CD14-positive monocyte (primary cell): ENCODE results near the gene TEAD2. TPM values are rescaled to one million over a fixed set of nuclear protein-coding genes. Genes with fewer than 3 reads are reported as not detected.

Experiments used
- DNase-seq, 3 donors: peaks; one replicate each; pipeline ENCODE4 v3.0.0-alpha.2; 2011 to 2022
- H2AFZ ChIP-seq: 2 replicates; pipeline ENCODE4 v1.6.0; 2012; ENCODE audit warnings: mild to moderate bottlenecking, low read depth, low read length, inconsistent platforms; ENCODE audit not compliant: insufficient read depth, poor library complexity, severe bottlenecking
- H3K27ac ChIP-seq, 2 donors: 1 replicate in 1 of 2; 2 replicates in 1 of 2; pipeline ENCODE4 v1.5.1; 2012 to 2013; ENCODE audit warnings: low read length in 2 of 2, control low read depth in 1 of 2, inconsistent platforms in 1 of 2, low read depth in 1 of 2, mild to moderate bottlenecking in 1 of 2
- H3K27me3 ChIP-seq, 2 donors: one replicate each; pipeline versions ENCODE4 v1.6.0 to v1.6.1; 2011 to 2013; ENCODE audit warnings: low read length in 2 of 2; ENCODE audit not compliant: control insufficient read depth in 2 of 2, insufficient read depth in 2 of 2
- H3K36me3 ChIP-seq, 2 donors: replicated peaks in 1 of 2; 1 replicate in 1 of 2; 2 replicates in 1 of 2; pipeline versions ENCODE4 v1.5.1 to v1.6.1; 2012 to 2013; ENCODE audit warnings: low read length in 2 of 2, control low read depth in 1 of 2, inconsistent platforms in 1 of 2, mild to moderate bottlenecking in 1 of 2; ENCODE audit not compliant: insufficient read depth in 2 of 2, control insufficient read depth in 1 of 2
- H3K4me1 ChIP-seq, 2 donors: 1 replicate in 1 of 2; 2 replicates in 1 of 2; pipeline versions ENCODE4 v1.5.1 to v1.6.1; 2012 to 2013; ENCODE audit warnings: low read length in 2 of 2, control low read depth in 1 of 2, inconsistent platforms in 1 of 2, mild to moderate bottlenecking in 1 of 2, moderate library complexity in 1 of 2; ENCODE audit not compliant: insufficient read depth in 2 of 2, control insufficient read depth in 1 of 2
- H3K4me2 ChIP-seq: replicated peaks from 2 replicates; pipeline ENCODE3; 2012; ENCODE audit warnings: low read length, moderate library complexity, mild to moderate bottlenecking; ENCODE audit not compliant: poor library complexity, severe bottlenecking; ENCODE audit errors: extremely low read depth
- H3K4me3 ChIP-seq, 3 experiments: fragments of 200-600 bp in 1 of 3; sonication (generic) in 1 of 3; replicated peaks in 1 of 3; 1 replicate in 2 of 3; 2 replicates in 1 of 3; pipeline ENCODE4 v1.5.1; 2011 to 2013; ENCODE audit warnings: low read length in 3 of 3, mild to moderate bottlenecking in 3 of 3, control low read depth in 2 of 3, low read depth in 2 of 3, inconsistent platforms in 1 of 3, moderate library complexity in 1 of 3
- H3K79me2 ChIP-seq: 2 replicates; pipeline ENCODE4 v1.6.0; 2012; ENCODE audit warnings: mild to moderate bottlenecking, control low read depth, inconsistent platforms, low read length, moderate library complexity; ENCODE audit not compliant: insufficient read depth
- H3K9ac ChIP-seq: 2 replicates; pipeline ENCODE4 v1.6.0; 2017; ENCODE audit warnings: low read length, mild to moderate bottlenecking; ENCODE audit not compliant: insufficient read depth, poor library complexity, severe bottlenecking
- H3K9me3 ChIP-seq, 2 donors: replicated peaks in 1 of 2; 1 replicate in 1 of 2; 2 replicates in 1 of 2; pipeline versions ENCODE4 v1.5.1 to v1.6.1; 2012 to 2013; ENCODE audit warnings: low read length in 2 of 2, control low read depth in 1 of 2; ENCODE audit not compliant: control insufficient read depth in 1 of 2, insufficient read depth in 1 of 2
- H4K20me1 ChIP-seq: 2 replicates; pipeline ENCODE4 v1.6.0; 2012; ENCODE audit warnings: mild to moderate bottlenecking, low read length, control low read depth, moderate library complexity; ENCODE audit not compliant: insufficient read depth
- H3K27ac Mint-ChIP-seq, 7 donors: one replicate each; pipeline ENCODE4 v1.8.0; 2020; ENCODE audit warnings: mild to moderate bottlenecking in 7 of 7, mixed read lengths in 7 of 7, moderate library complexity in 6 of 7, inconsistent platforms in 2 of 7
- H3K27me3 Mint-ChIP-seq, 3 donors: one replicate each; pipeline ENCODE4 v1.8.0; 2021 to 2022; ENCODE audit warnings: low read depth in 3 of 3, mild to moderate bottlenecking in 3 of 3, mixed read lengths in 3 of 3, moderate library complexity in 3 of 3, inconsistent platforms in 1 of 3
- H3K36me3 Mint-ChIP-seq, 2 donors: one replicate each; pipeline ENCODE4 v1.8.0; 2020; ENCODE audit warnings: mixed read lengths in 2 of 2, inconsistent platforms in 1 of 2, mild to moderate bottlenecking in 1 of 2
- H3K4me1 Mint-ChIP-seq: one replicate; pipeline ENCODE4 v1.8.0; 2020; ENCODE audit warnings: mild to moderate bottlenecking, mixed read lengths
- H3K4me3 Mint-ChIP-seq, 2 donors: one replicate each; pipeline ENCODE4 v1.8.0; 2020; ENCODE audit warnings: mild to moderate bottlenecking in 2 of 2, mixed read lengths in 2 of 2, moderate library complexity in 1 of 2
- H3K9me3 Mint-ChIP-seq, 7 donors: one replicate each; pipeline ENCODE4 v1.8.0; 2020 to 2022; ENCODE audit warnings: mixed read lengths in 7 of 7, mild to moderate bottlenecking in 6 of 7, moderate library complexity in 6 of 7, inconsistent platforms in 2 of 7
- WGBS: methylation state at CpG from one replicate; pipeline ENCODE4 v1.1.5; 2013; ENCODE audit warnings: missing lambda C conversion rate; ENCODE audit not compliant: insufficient coverage; 5-methylcytosine and 5-hydroxymethylcytosine counted together
- intact Hi-C, 2 donors: fragments of 100-400 bp; cut with micrococcal nuclease; formaldehyde crosslinking; loops; one replicate each; pipeline versions ENCODE4 v1.15.0 to v1.15.1; 2023
- polyA plus RNA-seq, 3 donors: library from polyadenylated mRNA; depleted of rRNA in 1 of 3; unstranded in 2 of 3; stranded (reverse) in 1 of 3; fragments of 300-500 nt in 2 of 3; fragments of >200 nt in 1 of 3; fragmentation: Illumina TruSeq in 2 of 3; gene quantifications; 1 replicate in 2 of 3; 2 replicates in 1 of 3; pipeline ENCODE4 v1.2.3, GENCODE V29; 2012 to 2021
- TF ChIP-seq, protein P1 (sequence below): fragments of 200-600 bp; IDR thresholded peaks from one replicate; pipeline ENCODE4 v1.8.0; 2022; ENCODE audit warnings: antibody characterized with exemption, mild to moderate bottlenecking

Gene TEAD2
- polyA plus RNA-seq, 3 donors = not detected

DNA sequence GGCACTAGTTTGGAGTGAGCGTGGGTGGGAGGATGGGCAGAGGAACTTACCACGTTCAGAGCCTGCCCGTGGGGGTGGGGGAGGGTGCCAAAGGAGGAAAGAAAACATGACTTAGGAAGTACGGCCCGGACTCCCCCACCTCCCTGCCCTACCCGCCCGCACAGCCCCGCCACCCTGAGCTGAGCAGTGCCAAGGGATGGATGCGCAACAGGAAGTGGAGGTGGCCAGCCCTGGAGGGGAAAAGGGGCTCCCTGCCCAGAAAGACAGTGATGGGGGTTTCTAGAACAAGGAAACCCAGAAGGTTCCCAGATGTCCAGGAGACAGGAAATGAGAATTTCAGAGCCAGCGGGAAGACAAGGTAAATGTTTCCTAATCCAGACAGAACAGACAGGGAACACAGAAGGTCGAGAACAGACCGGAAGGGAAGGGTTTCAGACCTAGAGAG, 6.3 kb downstream of the TEAD2 start:
- H3K4me3 Mint-ChIP-seq = peak overlapping the region in 1 of 2 donors; percentile 66
- H3K27ac ChIP-seq = no peak overlapping the region

DNA sequence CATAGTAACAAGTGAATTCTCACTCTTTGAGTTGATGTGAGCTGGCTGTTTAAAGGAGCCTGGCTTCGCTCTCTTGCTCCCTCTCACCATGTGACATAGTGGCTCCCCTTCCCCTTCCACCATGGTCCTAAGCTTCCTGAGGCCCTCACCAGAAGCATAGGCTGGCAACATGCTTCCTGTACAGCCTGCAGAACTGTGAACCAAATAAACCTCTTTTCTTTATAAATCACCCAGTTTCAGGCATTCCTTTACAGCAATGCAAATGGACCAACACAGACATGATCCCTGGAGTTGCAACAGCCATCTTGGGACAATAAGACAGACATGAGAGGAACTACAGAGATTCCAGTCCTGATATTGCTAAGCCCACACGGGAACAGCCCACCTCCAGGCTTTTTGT, 12.6 kb downstream of the TEAD2 start:
- H3K4me3 ChIP-seq = no peak overlapping the region
- no peak overlapping the region for H2AFZ ChIP-seq
- H3K9ac ChIP-seq = no peak overlapping the region
- peaks cover 5 to 19% (median 14%) of the 10 kb centered on the region in 3 donors for H3K27me3 Mint-ChIP-seq
- no peaks in the 10 kb centered on the region for H3K9me3 ChIP-seq
- H3K4me3 Mint-ChIP-seq = no peak overlapping the region
- no peaks in the 10 kb centered on the region for H3K27me3 ChIP-seq
- no peaks in the 10 kb centered on the region for H3K79me2 ChIP-seq
- no peak for DNase-seq
- no peaks in the 10 kb centered on the region for H3K4me1 Mint-ChIP-seq
- TF ChIP-seq, protein P1, sequence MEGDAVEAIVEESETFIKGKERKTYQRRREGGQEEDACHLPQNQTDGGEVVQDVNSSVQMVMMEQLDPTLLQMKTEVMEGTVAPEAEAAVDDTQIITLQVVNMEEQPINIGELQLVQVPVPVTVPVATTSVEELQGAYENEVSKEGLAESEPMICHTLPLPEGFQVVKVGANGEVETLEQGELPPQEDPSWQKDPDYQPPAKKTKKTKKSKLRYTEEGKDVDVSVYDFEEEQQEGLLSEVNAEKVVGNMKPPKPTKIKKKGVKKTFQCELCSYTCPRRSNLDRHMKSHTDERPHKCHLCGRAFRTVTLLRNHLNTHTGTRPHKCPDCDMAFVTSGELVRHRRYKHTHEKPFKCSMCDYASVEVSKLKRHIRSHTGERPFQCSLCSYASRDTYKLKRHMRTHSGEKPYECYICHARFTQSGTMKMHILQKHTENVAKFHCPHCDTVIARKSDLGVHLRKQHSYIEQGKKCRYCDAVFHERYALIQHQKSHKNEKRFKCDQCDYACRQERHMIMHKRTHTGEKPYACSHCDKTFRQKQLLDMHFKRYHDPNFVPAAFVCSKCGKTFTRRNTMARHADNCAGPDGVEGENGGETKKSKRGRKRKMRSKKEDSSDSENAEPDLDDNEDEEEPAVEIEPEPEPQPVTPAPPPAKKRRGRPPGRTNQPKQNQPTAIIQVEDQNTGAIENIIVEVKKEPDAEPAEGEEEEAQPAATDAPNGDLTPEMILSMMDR = no peak
- H3K4me2 ChIP-seq = no peak overlapping the region
- H3K36me3 Mint-ChIP-seq = no peaks in the 10 kb centered on the region
- H4K20me1 ChIP-seq = no peaks in the 10 kb centered on the region
- H3K27ac ChIP-seq = no peak overlapping the region
- H3K36me3 ChIP-seq = no peaks in the 10 kb centered on the region
- 100% methylated on average over 1 of the region's 2 CpGs for WGBS
- peak overlapping the region in 1 of 7 donors; percentile 14 for H3K27ac Mint-ChIP-seq
- peaks cover 0 to 5% (median 2%) of the 10 kb centered on the region in 7 donors for H3K9me3 Mint-ChIP-seq
- intact Hi-C loops = no loop called here
- no peaks in the 10 kb centered on the region for H3K4me1 ChIP-seq

More for the DNA sequence above, 6.3 kb downstream of the TEAD2 start:
- no peak overlapping the region for H3K9ac ChIP-seq
- peak overlapping the region; percentile 46 for H2AFZ ChIP-seq
- TF ChIP-seq, protein P1 = no peak
- WGBS = 20% methylated on average over 1 of the region's 12 CpGs
- H3K36me3 ChIP-seq = no peaks in the 10 kb centered on the region
- H3K4me3 ChIP-seq = peak overlapping the region in 1 of 3 experiments; percentile 42
- no peaks in the 10 kb centered on the region for H4K20me1 ChIP-seq
- Mint-ChIP-seq H3K27me3 (peaks cover 24 to 49% (median 45%) of the 10 kb centered on the region in 3 donors), H3K9me3 (peaks cover 0 to 3% (median 0%) of the 10 kb centered on the region in 7 donors), H3K27ac (peak overlapping the region in 1 of 7 donors; percentile 3), H3K4me1 (peaks cover 14% of the 10 kb centered on the region), H3K36me3 (no peaks in the 10 kb centered on the region)
- peak overlapping the region; percentile 55 for H3K4me2 ChIP-seq
- H3K9me3 ChIP-seq = no peaks in the 10 kb centered on the region
- peaks cover 12 to 13% of the 10 kb centered on the region in 2 donors for H3K4me1 ChIP-seq
- peaks cover 4 to 22% of the 10 kb centered on the region in 2 donors for H3K27me3 ChIP-seq
- no peaks in the 10 kb centered on the region for H3K79me2 ChIP-seq
- no peak for DNase-seq
- intact Hi-C loops = no loop called here
